AG10803 (cell line): Measurements from ENCODE around the gene GPR68.
"Not testable (repeated sequence)": the region's sequence is repeated elsewhere in the genome, so short reads cannot be mapped to it uniquely, and the experiment has no call there.

Source experiments
- DNase-seq: peaks from one replicate; pipeline ENCODE4 v3.0.0; 2010; ENCODE audit warnings: low read depth
- H3K4me3 ChIP-seq: 2 replicates; pipeline ENCODE4 v1.5.1; 2011; ENCODE audit warnings: mild to moderate bottlenecking, low read length, control low read depth
- TF ChIP-seq, protein P1 (sequence below): conservative IDR thresholded peaks from 2 replicates; pipeline ENCODE4 v1.5.1; 2011; ENCODE audit warnings: mild to moderate bottlenecking, low read length, control low read depth, inconsistent platforms

Gene GPR68

DNA sequence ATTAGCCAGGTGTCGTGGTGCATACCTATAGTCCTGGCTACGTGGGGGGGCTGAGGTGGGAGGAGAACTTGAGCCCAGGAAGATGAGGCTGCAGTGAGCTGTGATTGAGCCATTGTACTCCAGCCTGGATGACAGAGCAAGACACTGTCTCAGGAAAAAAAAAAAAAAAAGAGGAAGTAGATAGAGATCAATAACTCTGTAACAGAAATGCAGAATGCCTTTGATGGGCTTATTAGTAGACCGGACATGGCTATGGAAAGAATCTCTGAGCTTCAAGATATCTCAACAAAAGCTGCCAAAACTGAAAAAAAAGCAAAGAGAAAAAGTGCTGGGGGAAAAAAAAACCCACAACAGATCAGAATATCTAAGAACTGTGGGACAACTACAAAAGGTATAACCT is 37.5 kb downstream of the GPR68 start:
- no peak overlapping the region for H3K4me3 ChIP-seq
- TF ChIP-seq, protein P1, sequence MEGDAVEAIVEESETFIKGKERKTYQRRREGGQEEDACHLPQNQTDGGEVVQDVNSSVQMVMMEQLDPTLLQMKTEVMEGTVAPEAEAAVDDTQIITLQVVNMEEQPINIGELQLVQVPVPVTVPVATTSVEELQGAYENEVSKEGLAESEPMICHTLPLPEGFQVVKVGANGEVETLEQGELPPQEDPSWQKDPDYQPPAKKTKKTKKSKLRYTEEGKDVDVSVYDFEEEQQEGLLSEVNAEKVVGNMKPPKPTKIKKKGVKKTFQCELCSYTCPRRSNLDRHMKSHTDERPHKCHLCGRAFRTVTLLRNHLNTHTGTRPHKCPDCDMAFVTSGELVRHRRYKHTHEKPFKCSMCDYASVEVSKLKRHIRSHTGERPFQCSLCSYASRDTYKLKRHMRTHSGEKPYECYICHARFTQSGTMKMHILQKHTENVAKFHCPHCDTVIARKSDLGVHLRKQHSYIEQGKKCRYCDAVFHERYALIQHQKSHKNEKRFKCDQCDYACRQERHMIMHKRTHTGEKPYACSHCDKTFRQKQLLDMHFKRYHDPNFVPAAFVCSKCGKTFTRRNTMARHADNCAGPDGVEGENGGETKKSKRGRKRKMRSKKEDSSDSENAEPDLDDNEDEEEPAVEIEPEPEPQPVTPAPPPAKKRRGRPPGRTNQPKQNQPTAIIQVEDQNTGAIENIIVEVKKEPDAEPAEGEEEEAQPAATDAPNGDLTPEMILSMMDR, result no peak
- DNase-seq, result no peak

DNA sequence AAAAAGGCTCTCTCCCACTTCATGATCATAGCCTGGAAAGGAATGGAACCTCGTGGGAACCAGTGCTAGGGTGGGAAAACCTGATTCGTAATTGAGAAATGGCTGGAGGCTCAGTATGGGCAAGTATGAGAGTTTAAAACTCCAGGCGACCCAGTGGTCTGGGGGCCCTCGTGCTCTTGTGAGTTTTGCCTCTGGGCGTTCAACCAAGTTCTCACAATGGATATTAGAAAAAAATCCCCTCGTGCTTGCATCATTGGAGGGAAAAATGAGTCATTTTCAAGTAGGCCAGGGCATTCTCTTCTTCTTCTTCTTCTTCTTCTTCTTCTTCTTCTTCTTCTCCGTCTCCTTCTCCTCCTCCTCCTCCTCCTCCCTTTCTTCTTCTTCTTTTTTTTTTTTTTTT is 39.0 kb downstream of the GPR68 start:
- no peak overlapping the region for H3K4me3 ChIP-seq
- no peak for DNase-seq
- TF ChIP-seq, protein P1, result no peak

DNA sequence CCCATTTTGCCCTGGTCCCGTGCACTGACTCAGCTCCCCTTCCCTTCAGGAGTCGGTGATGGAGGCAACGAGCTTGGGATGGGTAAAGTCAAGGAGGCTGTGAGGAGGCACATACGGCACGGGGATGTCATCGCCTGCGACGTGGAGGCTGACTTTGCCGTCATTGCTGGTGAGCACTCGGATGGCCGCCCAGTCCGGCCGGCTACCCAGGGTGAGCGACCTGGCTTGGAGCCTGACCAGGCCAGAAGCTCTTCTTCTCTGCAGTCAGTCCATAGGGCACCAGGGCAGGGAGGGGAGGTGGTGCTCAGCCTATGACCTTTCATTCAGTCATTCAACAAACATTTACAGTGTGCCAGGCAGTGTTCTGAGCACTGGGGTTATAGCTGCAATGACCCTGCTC is 39.8 kb downstream of the GPR68 start:
- no peak for DNase-seq
- TF ChIP-seq, protein P1, result no peak

DNA sequence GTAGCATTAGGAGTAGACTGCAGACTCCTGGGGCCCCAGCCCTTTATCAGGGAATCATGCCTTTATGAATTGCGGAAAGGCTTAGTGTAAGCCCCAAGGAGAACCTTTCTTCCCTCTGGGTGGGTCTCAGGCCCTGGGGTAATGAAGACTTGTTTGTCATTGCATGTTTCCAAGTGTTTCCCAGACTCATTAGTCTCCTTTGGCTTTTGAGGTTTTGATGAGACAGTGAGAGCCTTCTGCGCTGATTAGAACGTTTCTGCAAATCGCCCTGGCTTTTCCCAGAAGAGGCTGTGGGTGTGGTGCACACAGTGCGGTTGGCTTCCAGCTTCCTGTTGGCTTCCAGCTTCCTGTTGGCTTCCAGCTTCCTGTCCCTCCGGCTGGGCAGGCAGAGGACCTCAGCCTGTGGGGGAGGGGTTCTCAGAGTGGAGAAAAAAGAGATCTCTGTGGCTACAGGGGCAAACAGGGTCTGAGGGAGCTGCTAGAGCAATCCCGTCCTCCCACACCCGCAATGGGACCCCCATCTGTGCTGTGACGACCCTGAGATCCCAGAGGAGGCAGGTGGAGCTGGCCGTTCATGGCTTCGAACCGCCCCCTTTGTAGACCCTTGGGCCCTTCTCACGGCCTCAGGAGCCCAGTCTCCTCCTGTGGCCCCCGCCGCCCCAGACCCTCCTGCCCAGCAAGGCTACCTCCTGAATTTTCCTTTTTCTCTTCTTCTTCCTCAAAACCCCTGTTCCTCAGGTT is 42.1 kb downstream of the GPR68 start:
- H3K4me3 ChIP-seq, result no peak overlapping the region
- TF ChIP-seq, protein P1, result no peak
- peak; percentile 64 for DNase-seq

More for the DNA sequence above, 39.8 kb downstream of the GPR68 start:
- no peak overlapping the region for H3K4me3 ChIP-seq

DNA sequence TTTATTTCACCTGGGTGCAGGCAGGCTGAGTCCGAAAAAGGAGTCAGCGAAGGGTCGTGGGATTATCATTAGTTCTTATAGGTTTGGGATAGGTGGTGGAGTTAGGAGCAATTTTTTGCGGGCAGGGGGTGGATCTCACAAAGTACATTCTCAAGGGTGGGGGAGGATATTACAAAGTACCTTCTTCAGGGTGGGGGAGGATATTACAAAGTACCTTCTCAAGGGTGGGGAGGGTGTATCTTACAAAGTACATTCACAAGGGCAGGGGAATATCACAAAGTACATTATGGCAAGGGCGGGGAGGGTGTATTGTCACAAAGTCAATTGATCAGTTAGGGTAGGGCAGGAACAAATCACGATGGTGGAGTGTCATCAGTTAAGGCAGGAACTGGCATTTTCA is 43.7 kb downstream of the GPR68 start:
- DNase-seq, H3K4me3 ChIP-seq: not testable (repeated sequence)

DNA sequence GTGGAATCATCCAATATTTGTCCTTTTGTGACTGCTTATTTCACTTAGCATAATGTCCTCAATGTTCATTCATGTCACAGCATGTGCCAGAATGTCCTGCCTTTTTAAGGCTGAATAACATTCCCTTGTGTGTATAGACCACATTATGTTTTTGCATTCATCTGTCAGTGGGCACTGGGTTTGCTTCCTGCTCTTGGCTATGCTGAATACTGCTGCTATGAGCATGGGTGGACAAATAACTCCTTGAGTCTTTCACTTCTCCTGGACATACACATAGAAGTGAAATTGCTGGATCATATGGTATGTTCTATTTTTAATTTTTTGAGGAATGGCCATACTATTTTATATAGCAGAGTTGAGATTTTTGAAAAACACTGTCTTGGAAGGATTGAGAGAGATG is 46.9 kb downstream of the GPR68 start:
- DNase-seq, result no peak
- TF ChIP-seq, protein P1, result no peak
- no peak overlapping the region for H3K4me3 ChIP-seq

DNA sequence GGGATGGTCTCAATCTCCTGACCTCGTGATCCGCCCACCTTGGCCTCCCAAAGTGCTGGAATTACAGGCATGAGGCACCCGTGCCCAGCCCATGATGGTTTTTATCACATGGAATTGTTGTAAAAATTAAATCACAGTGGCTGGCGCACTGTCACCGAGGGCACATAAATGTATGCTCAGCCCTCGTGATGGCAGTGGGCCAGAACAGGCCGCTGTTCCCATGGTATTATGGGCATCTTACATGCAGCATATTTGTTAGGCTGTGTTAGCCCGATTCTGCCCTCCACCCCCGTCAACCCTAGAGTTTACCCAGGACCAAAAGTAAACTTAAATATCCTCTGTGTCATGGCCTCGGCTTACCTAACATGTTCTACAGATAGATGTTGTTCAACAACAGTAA is 48.6 kb downstream of the GPR68 start:
- TF ChIP-seq, protein P1, result no peak
- no peak overlapping the region for H3K4me3 ChIP-seq
- no peak for DNase-seq
